ENCODE measurements around the gene ARID1A.

DNA sequence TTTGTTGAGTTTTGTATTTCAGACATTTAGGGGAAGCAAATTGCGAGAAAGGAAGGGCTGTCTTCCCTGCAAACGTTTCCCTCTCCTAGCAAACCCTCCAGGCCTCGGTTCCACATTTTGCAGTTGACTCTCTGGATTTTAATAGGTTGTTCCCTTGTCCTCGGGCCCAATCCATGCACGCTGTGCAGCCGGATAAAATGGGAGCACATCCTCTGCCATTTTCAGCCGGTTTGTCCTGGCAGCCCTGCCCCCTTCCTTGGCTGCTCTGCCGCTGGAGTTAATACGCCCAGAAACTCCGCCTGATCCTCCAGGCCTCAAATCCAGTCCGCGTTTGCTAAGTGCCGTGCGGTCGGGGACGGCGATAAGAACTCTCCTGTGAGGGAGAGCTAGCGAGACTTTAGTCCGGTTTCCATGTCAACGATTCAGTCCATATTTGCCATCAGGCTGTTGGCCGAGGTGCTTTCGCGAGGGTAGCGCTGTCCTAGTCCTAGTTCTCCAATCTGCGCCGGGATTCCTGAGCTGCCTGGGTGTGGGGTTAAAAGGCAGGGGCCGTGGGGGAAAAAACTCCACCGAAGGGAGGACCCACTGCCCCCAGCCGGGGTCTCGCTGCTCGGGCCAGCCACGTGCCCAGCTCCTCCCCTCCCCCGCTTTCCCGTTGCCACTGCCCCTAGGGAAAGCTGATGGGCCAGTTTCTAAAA, 2.9 kb upstream of the ARID1A start:
- no peak for TF ChIP-seq POLR2A (IDR thresholded peaks at IDR 0.05)
- TF ChIP-seq, protein P1, sequence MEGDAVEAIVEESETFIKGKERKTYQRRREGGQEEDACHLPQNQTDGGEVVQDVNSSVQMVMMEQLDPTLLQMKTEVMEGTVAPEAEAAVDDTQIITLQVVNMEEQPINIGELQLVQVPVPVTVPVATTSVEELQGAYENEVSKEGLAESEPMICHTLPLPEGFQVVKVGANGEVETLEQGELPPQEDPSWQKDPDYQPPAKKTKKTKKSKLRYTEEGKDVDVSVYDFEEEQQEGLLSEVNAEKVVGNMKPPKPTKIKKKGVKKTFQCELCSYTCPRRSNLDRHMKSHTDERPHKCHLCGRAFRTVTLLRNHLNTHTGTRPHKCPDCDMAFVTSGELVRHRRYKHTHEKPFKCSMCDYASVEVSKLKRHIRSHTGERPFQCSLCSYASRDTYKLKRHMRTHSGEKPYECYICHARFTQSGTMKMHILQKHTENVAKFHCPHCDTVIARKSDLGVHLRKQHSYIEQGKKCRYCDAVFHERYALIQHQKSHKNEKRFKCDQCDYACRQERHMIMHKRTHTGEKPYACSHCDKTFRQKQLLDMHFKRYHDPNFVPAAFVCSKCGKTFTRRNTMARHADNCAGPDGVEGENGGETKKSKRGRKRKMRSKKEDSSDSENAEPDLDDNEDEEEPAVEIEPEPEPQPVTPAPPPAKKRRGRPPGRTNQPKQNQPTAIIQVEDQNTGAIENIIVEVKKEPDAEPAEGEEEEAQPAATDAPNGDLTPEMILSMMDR (IDR thresholded peaks at IDR 0.05): no peak

All from prostate gland (tissue), 2 donors.